HAP-1 (cell line): ENCODE results near the gene TEX261.

Experiments
- DNase-seq, 2 experiments: peaks; one replicate each; pipeline ENCODE4 v3.0.0-alpha.2; 2016 to 2020; ENCODE audit warnings: low spot score in 2 of 2
- H3K27me3 ChIP-seq: fragments of 250-450 bp; sonication (Bioruptor Pico); 2 replicates; pipeline ENCODE4 v1.5.1; 2020; ENCODE audit warnings: low read depth, mild to moderate bottlenecking, moderate library complexity
- H3K36me3 ChIP-seq: fragments of 250-450 bp; sonication (Bioruptor Pico); replicated peaks from 2 replicates; pipeline ENCODE4 v1.5.1; 2020; ENCODE audit warnings: mild to moderate bottlenecking
- H3K4me1 ChIP-seq: fragments of 250-450 bp; sonication (Bioruptor Pico); 2 replicates; pipeline ENCODE4 v1.5.1; 2020; ENCODE audit warnings: mild to moderate bottlenecking
- H3K4me3 ChIP-seq: fragments of 250-450 bp; sonication (Bioruptor Pico); 2 replicates; pipeline ENCODE4 v1.5.1; 2020; ENCODE audit warnings: mild to moderate bottlenecking, moderate library complexity
- H3K9me3 ChIP-seq: fragments of 250-450 bp; sonication (Bioruptor Pico); 2 replicates; pipeline ENCODE4 v1.5.1; 2020; ENCODE audit warnings: mild to moderate bottlenecking, moderate library complexity
- in situ Hi-C: fragments of 300-500 bp; cut with MboI; formaldehyde crosslinking; loops from 3 replicates; pipeline ENCODE4 v1.14.3; 2020; ENCODE audit warnings: low sequenced_read_pairs, inconsistent platforms, mixed read lengths

TEX261 gene

GRCh38 chr2:70938586-70938950, 56.1 kb downstream of the TEX261 start:
- no peak for DNase-seq
- Histone ChIP-seq H3K36me3 (no peaks in the 10 kb centered on the region), H3K4me3 (no peak overlapping the region), H3K9me3 (no peaks in the 10 kb centered on the region), H3K4me1 (no peaks in the 10 kb centered on the region), H3K27me3 (no peaks in the 10 kb centered on the region)
- in situ Hi-C loops: loop anchor here (25.0 kb wide), 1 partner anchor 626 kb away; the partner anchor contains the start of gene FAM136A

- in situ Hi-C loops: loop anchor here (25.0 kb wide), 1 partner anchor 626 kb away; the partner anchor contains the start of gene FAM136A
- DNase-seq: no peak
- Histone ChIP-seq H3K27me3 (no peaks in the 10 kb centered on the region), H3K9me3 (no peaks in the 10 kb centered on the region), H3K36me3 (no peaks in the 10 kb centered on the region), H3K4me3 (no peak overlapping the region), H3K4me1 (no peaks in the 10 kb centered on the region)
Observed at GRCh38 chr2:70937866-70938585, 56.6 kb downstream of the TEX261 start.

GRCh38 chr2:70936979-70937811, 57.5 kb downstream of the TEX261 start:
- in situ Hi-C loops: loop anchor here (25.0 kb wide), 1 partner anchor 625 kb away; the partner anchor contains the start of gene FAM136A
- Histone ChIP-seq H3K9me3 (no peaks in the 10 kb centered on the region), H3K4me1 (no peaks in the 10 kb centered on the region), H3K36me3 (no peaks in the 10 kb centered on the region), H3K27me3 (no peaks in the 10 kb centered on the region), H3K4me3 (no peak overlapping the region)
- no peak for DNase-seq

DNA sequence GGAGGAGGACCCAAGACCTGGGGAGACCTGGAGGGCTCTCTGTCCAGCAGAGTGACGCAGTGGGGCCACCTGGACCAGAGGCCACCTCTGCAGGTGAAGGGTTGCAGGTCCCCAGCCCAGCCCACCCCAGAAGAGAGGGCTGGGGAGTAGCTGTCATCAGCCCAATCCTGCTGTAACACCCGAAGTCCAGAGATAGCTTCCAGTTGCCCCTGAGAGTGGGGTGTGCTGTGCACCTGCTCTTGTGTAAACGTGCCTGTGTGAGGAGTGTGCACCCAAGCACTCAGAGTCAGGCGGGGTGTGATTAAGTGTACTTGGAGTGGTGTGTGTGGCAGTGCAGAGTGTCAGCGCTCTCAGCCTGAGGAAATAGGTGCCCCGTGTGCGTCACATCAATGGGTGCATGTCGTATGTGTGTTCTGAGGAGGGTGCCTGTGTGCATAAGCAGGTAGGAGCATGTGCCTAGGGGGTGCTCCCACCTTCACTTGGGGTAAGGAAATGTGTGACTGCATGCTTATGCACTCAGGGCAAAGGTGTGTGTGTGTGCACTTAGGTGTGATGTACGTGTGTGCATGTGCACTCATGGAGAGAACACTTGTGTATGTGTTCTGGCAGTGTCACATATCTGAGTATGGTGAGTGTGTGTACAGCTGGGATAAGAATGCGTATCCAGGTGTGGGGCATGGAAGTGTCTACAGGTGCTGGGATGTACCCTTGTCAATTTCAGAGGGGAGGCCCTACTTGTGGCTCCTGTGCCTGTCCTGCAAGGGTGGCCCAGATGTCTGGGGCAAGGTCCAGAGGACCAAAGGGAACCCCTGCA, 58.3 kb downstream of the TEX261 start:
- no peak for DNase-seq
- in situ Hi-C loops: loop anchor here (25.0 kb wide), 1 partner anchor 624 kb away; the partner anchor contains the start of gene FAM136A
- Histone ChIP-seq H3K9me3 (no peaks in the 10 kb centered on the region), H3K27me3 (no peaks in the 10 kb centered on the region), H3K36me3 (no peaks in the 10 kb centered on the region), H3K4me3 (no peak overlapping the region), H3K4me1 (no peaks in the 10 kb centered on the region)
